Vagina (tissue), 2 donors: ENCODE results near the gene TEX54.

Experiments
- CTCF ChIP-seq, 3 experiments: fragments of 450-650 bp in 2 of 3; fragments of 200-600 bp in 1 of 3; sonication (generic) in 1 of 3; IDR thresholded peaks; one replicate each; pipeline ENCODE4 v1.5.1; 2017 to 2019; ENCODE audit warnings: antibody characterized with exemption in 3 of 3, mild to moderate bottlenecking in 2 of 3, moderate library complexity in 2 of 3
- POLR2A ChIP-seq, 2 donors: fragments of 450-650 bp; IDR thresholded peaks; one replicate each; pipeline ENCODE4 v1.6.1; 2017; ENCODE audit warnings: antibody characterized with exemption in 2 of 2, mild to moderate bottlenecking in 2 of 2, moderate library complexity in 2 of 2
- POLR2AphosphoS5 ChIP-seq, 2 donors: sonication (generic); formaldehyde crosslinking; IDR thresholded peaks; one replicate each; pipeline ENCODE4 v1.9.0; 2017; ENCODE audit warnings: antibody characterized with exemption in 2 of 2, mild to moderate bottlenecking in 2 of 2, low read depth in 1 of 2; ENCODE audit not compliant: insufficient read depth in 1 of 2

- TF ChIP-seq POLR2A (IDR thresholded peaks at IDR 0.05): no peak
- TF ChIP-seq CTCF (IDR thresholded peaks at IDR 0.05): no peak
- TF ChIP-seq POLR2AphosphoS5 (IDR thresholded peaks at IDR 0.05; ENCODE audit: insufficient read depth in 1 of 2, low read depth in 1 of 2): no peak
Observed at GRCh38 chr11:62801071-62801470, 31.6 kb downstream of the TEX54 start.
